IMR-90 (cell line): Measurements from ENCODE around the gene ELL2. TPM values are rescaled to one million over a fixed set of nuclear protein-coding genes. Genes with fewer than 3 reads are reported as not detected.

Experiments used
- ATAC-seq: fragments of 200-7000 bp; cut with Tn5 transposase; 2 replicates; pipeline ENCODE4 v1.9.1; 2020; ENCODE audit warnings: low read depth, mild to moderate bottlenecking, moderate library complexity
- BruUV-seq: library from RNA; stranded (reverse); fragments of 400-500 nt; replicated peaks from 2 replicates; lab custom pipeline; 2021; lab: Mats Ljungman, UMichigan
- CTCF ChIA-PET: fragments of 300-600 bp; formaldehyde crosslinking; extraction: SDS; loops from one replicate; lab custom pipeline; 2021; ENCODE audit warnings: antibody characterized with exemption; lab: Yijun Ruan, JAX
- POLR2A ChIA-PET: fragments of 300-600 bp; sonication (Branson Sonifier 250); formaldehyde crosslinking; loops from one replicate; lab custom pipeline; 2022; ENCODE audit warnings: antibody characterized with exemption; ENCODE audit not compliant: unreplicated experiment; lab: Charles Lee
- DNase-seq: peaks from one replicate; pipeline ENCODE4 v3.0.0; 2013
- H2AFZ ChIP-seq: replicated peaks from 2 replicates; pipeline ENCODE3; 2013; ENCODE audit warnings: low read length, mild to moderate bottlenecking; ENCODE audit not compliant: poor library complexity
- H2AK5ac ChIP-seq: 2 replicates; pipeline ENCODE4 v1.6.1; 2013; ENCODE audit warnings: low read depth, low read length, inconsistent platforms
- H2AK9ac ChIP-seq: replicated peaks from 2 replicates; pipeline ENCODE3; 2013; ENCODE audit warnings: mild to moderate bottlenecking, low read depth, low read length, moderate library complexity; ENCODE audit not compliant: poor library complexity
- H2BK120ac ChIP-seq: 2 replicates; pipeline ENCODE4 v1.6.1; 2013; ENCODE audit warnings: low read depth, low read length, inconsistent platforms
- H2BK15ac ChIP-seq: 3 replicates; pipeline ENCODE4 v1.6.1; 2013; ENCODE audit warnings: low read depth, low read length, inconsistent platforms
- H2BK20ac ChIP-seq: 2 replicates; pipeline ENCODE4 v1.6.1; 2013; ENCODE audit warnings: low read depth, mild to moderate bottlenecking, inconsistent platforms, low read length, moderate library complexity
- H2BK5ac ChIP-seq: 2 replicates; pipeline ENCODE4 v1.6.1; 2013; ENCODE audit warnings: mild to moderate bottlenecking, low read depth, low read length, inconsistent platforms; ENCODE audit not compliant: poor library complexity, severe bottlenecking
- H3K14ac ChIP-seq: replicated peaks from 2 replicates; pipeline ENCODE4 v1.6.1; 2013; ENCODE audit warnings: low read depth, low read length, inconsistent platforms
- H3K18ac ChIP-seq: 2 replicates; pipeline ENCODE4 v1.6.1; 2013; ENCODE audit warnings: low read depth, low read length, control low read depth
- H3K23ac ChIP-seq: 2 replicates; pipeline ENCODE4 v1.6.1; 2013; ENCODE audit warnings: low read depth, low read length, inconsistent platforms
- H3K27ac ChIP-seq: 2 replicates; pipeline ENCODE4 v1.5.1; 2013; ENCODE audit warnings: mild to moderate bottlenecking, control low read depth, low read length; ENCODE audit not compliant: insufficient read depth
- H3K27me3 ChIP-seq: 2 replicates; pipeline ENCODE4 v1.6.1; 2013; ENCODE audit warnings: low read length; ENCODE audit not compliant: control insufficient read depth, insufficient read depth
- H3K36me3 ChIP-seq: 2 replicates; pipeline ENCODE4 v1.6.1; 2013; ENCODE audit warnings: low read length, mixed read lengths; ENCODE audit not compliant: control insufficient read depth, insufficient read depth
- H3K4ac ChIP-seq: 2 replicates; pipeline ENCODE4 v1.6.1; 2013; ENCODE audit warnings: low read depth, low read length, inconsistent platforms
- H3K4me1 ChIP-seq: 2 replicates; pipeline ENCODE4 v1.6.1; 2013; ENCODE audit warnings: low read length, mixed read lengths; ENCODE audit not compliant: control insufficient read depth, insufficient read depth
- H3K4me2 ChIP-seq: 2 replicates; pipeline ENCODE4 v1.6.1; 2013; ENCODE audit warnings: low read depth, mild to moderate bottlenecking, control low read depth, low read length, moderate library complexity
- H3K4me3 ChIP-seq: 2 replicates; pipeline ENCODE4 v1.5.1; 2013; ENCODE audit warnings: low read depth, mild to moderate bottlenecking, control low read depth, low read length, moderate library complexity; ENCODE audit not compliant: insufficient read depth
- H3K56ac ChIP-seq: 2 replicates; pipeline ENCODE4 v1.6.1; 2013; ENCODE audit warnings: low read length, inconsistent platforms; ENCODE audit not compliant: insufficient read depth; ENCODE audit errors: extremely low read depth
- H3K79me1 ChIP-seq, 2 experiments: 2 replicates each; pipeline ENCODE4 v1.6.1; 2013; ENCODE audit warnings: low read length in 2 of 2, inconsistent platforms in 1 of 2, low read depth in 1 of 2
- H3K9ac ChIP-seq: 2 replicates; pipeline ENCODE4 v1.6.1; 2013; ENCODE audit warnings: low read depth, low read length, control low read depth
- H3K9me1 ChIP-seq: 2 replicates; pipeline ENCODE4 v1.6.1; 2013; ENCODE audit warnings: low read length, inconsistent platforms; ENCODE audit not compliant: insufficient read depth
- H3K9me3 ChIP-seq: 2 replicates; pipeline ENCODE4 v1.6.1; 2013; ENCODE audit warnings: low read length; ENCODE audit not compliant: control insufficient read depth, insufficient read depth
- H4K20me1 ChIP-seq: 2 replicates; pipeline ENCODE4 v1.6.1; 2013; ENCODE audit warnings: low read length, inconsistent platforms; ENCODE audit not compliant: insufficient read depth
- H4K5ac ChIP-seq: 2 replicates; pipeline ENCODE4 v1.6.1; 2013; ENCODE audit warnings: mild to moderate bottlenecking, low read depth, low read length, control low read depth
- H4K8ac ChIP-seq, 2 experiments: 2 replicates each; pipeline ENCODE4 v1.6.1; 2013; ENCODE audit warnings: low read depth in 2 of 2, low read length in 2 of 2, control low read depth in 1 of 2, inconsistent platforms in 1 of 2
- H4K91ac ChIP-seq: 2 replicates; pipeline ENCODE4 v1.6.1; 2013; ENCODE audit warnings: low read depth, low read length, inconsistent platforms; ENCODE audit not compliant: insufficient read depth
- CEBPB ChIP-seq: IDR thresholded peaks from 2 replicates; pipeline ENCODE4 v1.6.1; 2012; ENCODE audit warnings: low read depth, low read length, improper control_type of control experiment
- MXI1 ChIP-seq: IDR thresholded peaks from 2 replicates; pipeline ENCODE4 v1.6.1; 2012; ENCODE audit warnings: low read depth, mild to moderate bottlenecking, low read length, moderate library complexity, borderline replicate concordance
- RAD21 ChIP-seq: IDR thresholded peaks from 2 replicates; pipeline ENCODE4 v1.6.1; 2012; ENCODE audit warnings: low read length, improper control_type of control experiment
- WGBS, 2 experiments: methylation state at CpG; one replicate each; pipeline versions ENCODE4 v1.1.5 to v1.1.7; 2013; ENCODE audit warnings: missing lambda C conversion rate in 2 of 2; ENCODE audit not compliant: insufficient read length in 1 of 2; ENCODE audit errors: extremely low coverage in 2 of 2; 5-methylcytosine and 5-hydroxymethylcytosine counted together
- dilution Hi-C: fragments of 300-500 bp; cut with HindIII; formaldehyde crosslinking; loops from one replicate; pipeline ENCODE4 v1.14.3; 2018; ENCODE audit warnings: low sequenced_read_pairs; ENCODE audit not compliant: unreplicated experiment
- in situ Hi-C: fragments of 300-500 bp; cut with MboI; formaldehyde crosslinking; loops from 3 replicates; pipeline ENCODE4 v1.14.3; 2019; ENCODE audit warnings: low sequenced_read_pairs, inconsistent platforms, mixed read lengths
- intact Hi-C: fragments of 100-400 bp; cut with micrococcal nuclease; formaldehyde crosslinking; loops from 2 replicates; pipeline ENCODE4 v1.10.0; 2022
- polyA plus RNA-seq, 3 experiments: library from polyadenylated mRNA; depleted of rRNA; stranded (reverse); fragments of >200 nt; gene quantifications; 2 replicates each; pipeline ENCODE4 v1.2.3, GENCODE V29; 2012; ENCODE audit warnings: low replicate concordance in 1 of 3
- total RNA-seq: library from RNA; depleted of rRNA; stranded (reverse); fragments of >200 nt; gene quantifications from 2 replicates; pipeline ENCODE4 v1.2.3, GENCODE V29; 2012

ELL2 gene
- total and polyA plus RNA-seq, 2 of the 4 experiments (the other 2 are of a cell fraction) = 61.4 to 92.5 TPM

DNA sequence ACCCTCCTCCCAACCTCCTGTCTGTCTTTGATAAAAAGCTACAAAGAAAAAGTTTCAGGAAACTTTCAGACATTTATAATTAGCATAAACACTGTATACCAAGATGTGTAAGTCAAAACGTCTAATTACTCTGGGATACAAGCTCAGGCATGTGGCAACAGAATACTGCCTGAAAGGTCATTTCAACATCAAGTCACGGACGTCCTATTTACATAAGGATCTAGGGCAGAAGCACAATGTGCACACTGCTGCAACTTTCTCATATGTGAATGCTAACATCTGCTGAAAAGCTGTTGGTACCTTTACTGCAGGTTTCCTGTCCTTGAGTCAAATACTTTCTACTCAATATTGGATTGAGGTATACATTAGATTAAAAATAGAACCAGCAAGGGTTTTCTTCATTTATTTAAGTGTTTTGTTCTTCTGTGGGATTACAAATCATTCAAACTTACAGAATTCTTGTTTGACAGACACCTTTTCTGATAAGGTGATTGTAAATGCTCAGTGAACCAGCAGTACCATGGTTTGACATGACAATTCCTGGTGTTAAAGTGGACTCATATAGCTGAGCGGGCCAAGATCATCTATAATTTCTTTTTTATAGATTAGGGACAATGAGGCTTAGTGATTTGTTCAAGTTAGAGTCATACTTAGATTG, 36.8 kb downstream of the ELL2 start:
- no TSS peak for BruUV-seq
- peaks cover 25% of the 10 kb centered on the region for H3K36me3 ChIP-seq
- ATAC-seq = peak; percentile 22

More for the DNA sequence above, 36.8 kb downstream of the ELL2 start:
- POLR2A ChIA-PET = no interaction called here
- H2AFZ ChIP-seq = no peak overlapping the region
- H3K4ac ChIP-seq = no peak overlapping the region
- intact Hi-C loops = no loop called here
- no peak overlapping the region for H2BK120ac ChIP-seq
- peak overlapping the region; percentile 18; the same call in 1 of the 2 replicates for H3K14ac ChIP-seq
- no peaks in the 10 kb centered on the region for H3K27me3 ChIP-seq
- CTCF ChIA-PET = no interaction called here
- no peak overlapping the region for H4K91ac ChIP-seq
- no peak overlapping the region for H2BK15ac ChIP-seq
- H3K4me3 ChIP-seq = no peak overlapping the region
- peaks cover 85% of the 10 kb centered on the region for H4K20me1 ChIP-seq
- no peak overlapping the region for H2BK20ac ChIP-seq
- no peak overlapping the region for H3K56ac ChIP-seq
- in situ Hi-C loops = no loop called here
- dilution Hi-C loops = no loop called here
- H3K23ac ChIP-seq = no peak overlapping the region; the same call in 1 of the 2 replicates
- peak; percentile 60 for DNase-seq
- no peak overlapping the region for H3K4me2 ChIP-seq
- H2AK9ac ChIP-seq = no peak overlapping the region
- H3K9me3 ChIP-seq = no peaks in the 10 kb centered on the region
- H3K9me1 ChIP-seq = peaks cover 23% of the 10 kb centered on the region
- no peak overlapping the region for H3K18ac ChIP-seq
- H2BK5ac ChIP-seq = peak overlapping the region; percentile 66
- H3K27ac ChIP-seq = no peak overlapping the region
- H3K4me1 ChIP-seq = peaks cover 23% of the 10 kb centered on the region
- H3K79me1 ChIP-seq = peaks cover 4 to 71% of the 10 kb centered on the region in 2 experiments
- no peak overlapping the region for H3K9ac ChIP-seq
- H4K8ac ChIP-seq = no peak overlapping the region
- 36% methylated on average over 3 of the region's 4 CpGs; no CpG with 5 or more reads in 1 of the 2 experiments for WGBS, 2 experiments
- TF ChIP-seq CEBPB (peak; percentile 55), MXI1 (0 out of 2 replicates have a peak, but pooled peaks have one; percentile 10), RAD21 (no peak)
- no peak overlapping the region for H2AK5ac ChIP-seq
- H4K5ac ChIP-seq = no peak overlapping the region
